Brain microvascular endothelial cell (primary cell): ENCODE data around the gene MTMR12.
"Not testable (repeated sequence)": the region's sequence is repeated elsewhere in the genome, so short reads cannot be mapped to it uniquely, and the experiment has no call there.

ENCODE experiments used
- DNase-seq: peaks from one replicate; pipeline ENCODE4 v3.0.0-alpha.2; 2020
- H3K27ac ChIP-seq: fragments of 250-450 bp; sonication (Bioruptor Pico); 2 replicates; pipeline ENCODE4 v1.5.1; 2020; ENCODE audit warnings: mild to moderate bottlenecking, moderate library complexity
- H3K27me3 ChIP-seq: fragments of 250-450 bp; sonication (Bioruptor Pico); replicated peaks from 2 replicates; pipeline ENCODE4 v1.5.1; 2020; ENCODE audit warnings: mild to moderate bottlenecking
- H3K36me3 ChIP-seq: fragments of 250-450 bp; sonication (Bioruptor Pico); replicated peaks from 2 replicates; pipeline ENCODE4 v1.5.1; 2020; ENCODE audit warnings: mild to moderate bottlenecking
- H3K4me3 ChIP-seq: 2 replicates; pipeline ENCODE4 v1.5.1; 2011; ENCODE audit warnings: low read depth, mild to moderate bottlenecking, control low read depth, low read length, moderate library complexity
- CTCF ChIP-seq: IDR thresholded peaks from 2 replicates; pipeline ENCODE4 v1.5.1; 2011; ENCODE audit warnings: low read depth, mild to moderate bottlenecking, moderate library complexity, low read length, control low read depth, inconsistent platforms; ENCODE audit errors: missing control alignments
- in situ Hi-C: cut with HindIII; loops from 2 replicates; pipeline ENCODE4 v1.10.0; 2017; ENCODE audit warnings: low sequenced_read_pairs, low pct_ligation_motif_present

Gene MTMR12

GRCh38 chr5:32222723-32223470, 89.8 kb downstream of the MTMR12 start:
- in situ Hi-C loops: no loop called here
- H3K27me3 ChIP-seq: no peaks in the 10 kb centered on the region
- H3K27ac ChIP-seq: no peak overlapping the region
- TF ChIP-seq CTCF: no peak
- no peak for DNase-seq
- H3K4me3 ChIP-seq: no peak overlapping the region
- no peaks in the 10 kb centered on the region for H3K36me3 ChIP-seq

GRCh38 chr5:32217886-32218396, 94.8 kb downstream of the MTMR12 start:
- H3K27me3 ChIP-seq: no peaks in the 10 kb centered on the region
- H3K36me3 ChIP-seq: no peaks in the 10 kb centered on the region
- DNase-seq: no peak
- in situ Hi-C loops: no loop called here
- no peak for TF ChIP-seq CTCF
- no peak overlapping the region for H3K4me3 ChIP-seq
- no peak overlapping the region for H3K27ac ChIP-seq

- DNase-seq, H3K4me3 ChIP-seq, H3K27me3 ChIP-seq, in situ Hi-C loops, H3K27ac ChIP-seq, H3K36me3 ChIP-seq: not testable (repeated sequence)
Measured at GRCh38 chr5:32214344-32214743, 98.4 kb downstream of the MTMR12 start.

GRCh38 chr5:32210151-32210550, 102.6 kb downstream of the MTMR12 start:
- in situ Hi-C loops: no loop called here
- H3K4me3 ChIP-seq: no peak overlapping the region
- DNase-seq: no peak

GRCh38 chr5:32208837-32209236, 103.9 kb downstream of the MTMR12 start:
- H3K27ac ChIP-seq, H3K27me3 ChIP-seq, DNase-seq, H3K36me3 ChIP-seq, H3K4me3 ChIP-seq, in situ Hi-C loops: not testable (repeated sequence)

More at GRCh38 chr5:32210151-32210550, 102.6 kb downstream of the MTMR12 start:
- H3K27ac ChIP-seq: no peak overlapping the region
- H3K36me3 ChIP-seq: no peaks in the 10 kb centered on the region
- no peaks in the 10 kb centered on the region for H3K27me3 ChIP-seq
- no peak for TF ChIP-seq CTCF

GRCh38 chr5:32207355-32207634, 105.4 kb downstream of the MTMR12 start:
- Histone ChIP-seq H3K36me3 (no peaks in the 10 kb centered on the region), H3K4me3 (no peak overlapping the region), H3K27me3 (no peaks in the 10 kb centered on the region), H3K27ac (no peak overlapping the region)
- no peak for TF ChIP-seq CTCF
- DNase-seq: no peak
- in situ Hi-C loops: no loop called here
